CD8-positive, alpha-beta memory T cell (primary cell): ENCODE data around the gene FCAR. TPM values are rescaled to one million over a fixed set of nuclear protein-coding genes. Genes with fewer than 3 reads are reported as not detected.
"Not testable (repeated sequence)": the region's sequence is repeated elsewhere in the genome, so short reads cannot be mapped to it uniquely, and the experiment has no call there.

Source experiments
- CTCF ChIA-PET: fragments of 350-600 bp; sonication (Branson Sonifier 250); formaldehyde crosslinking; loops from one replicate; lab custom pipeline; 2021; ENCODE audit warnings: antibody characterized with exemption; lab: Charles Lee
- POLR2A ChIA-PET: fragments of 350-600 bp; sonication (Branson Sonifier 250); formaldehyde crosslinking; loops from one replicate; lab custom pipeline; 2021; ENCODE audit warnings: antibody characterized with exemption; lab: Charles Lee
- DNase-seq, 5 donors: peaks; one replicate each; pipeline versions ENCODE4 v3.0.0 to v3.0.0-alpha.2; 2020 to 2022; ENCODE audit warnings: mixed read lengths in 1 of 5
- H3K27ac ChIP-seq: one replicate; pipeline ENCODE4 v1.7.0; 2013; ENCODE audit warnings: low read depth, mild to moderate bottlenecking, low read length, moderate library complexity
- H3K27me3 ChIP-seq: 2 replicates; pipeline ENCODE4 v1.7.0; 2013; ENCODE audit warnings: low read length, mild to moderate bottlenecking; ENCODE audit not compliant: insufficient read depth, poor library complexity, severe bottlenecking
- H3K36me3 ChIP-seq: 2 replicates; pipeline ENCODE4 v1.7.0; 2013; ENCODE audit warnings: mild to moderate bottlenecking, low read length, moderate library complexity; ENCODE audit not compliant: insufficient read depth
- H3K4me1 ChIP-seq: 2 replicates; pipeline ENCODE4 v1.7.0; 2013; ENCODE audit warnings: mild to moderate bottlenecking, low read length, moderate library complexity; ENCODE audit not compliant: insufficient read depth
- H3K4me3 ChIP-seq: 2 replicates; pipeline ENCODE4 v1.7.0; 2013; ENCODE audit warnings: mild to moderate bottlenecking, low read length
- H3K9me3 ChIP-seq: 2 replicates; pipeline ENCODE4 v1.7.0; 2013; ENCODE audit warnings: mild to moderate bottlenecking, low read length
- H3K27ac Mint-ChIP-seq, 8 donors: one replicate each; pipeline ENCODE4 v1.8.0; 2020 to 2021; ENCODE audit warnings: mixed read lengths in 8 of 8, mild to moderate bottlenecking in 6 of 8, inconsistent platforms in 3 of 8, moderate library complexity in 3 of 8
- H3K27me3 Mint-ChIP-seq, 2 donors: one replicate each; pipeline ENCODE4 v1.8.0; 2020 to 2021; ENCODE audit warnings: mixed read lengths in 2 of 2, mild to moderate bottlenecking in 1 of 2, moderate library complexity in 1 of 2
- H3K36me3 Mint-ChIP-seq, 3 donors: one replicate each; pipeline ENCODE4 v1.8.0; 2020 to 2021; ENCODE audit warnings: mixed read lengths in 3 of 3, inconsistent platforms in 1 of 3, mild to moderate bottlenecking in 1 of 3
- H3K4me1 Mint-ChIP-seq, 3 donors: one replicate each; pipeline ENCODE4 v1.8.0; 2020 to 2021; ENCODE audit warnings: mixed read lengths in 3 of 3, inconsistent platforms in 1 of 3, mild to moderate bottlenecking in 1 of 3
- H3K4me3 Mint-ChIP-seq, 7 donors: one replicate each; pipeline ENCODE4 v1.8.0; 2020 to 2021; ENCODE audit warnings: mixed read lengths in 7 of 7, mild to moderate bottlenecking in 6 of 7, moderate library complexity in 4 of 7, inconsistent platforms in 2 of 7
- H3K9me3 Mint-ChIP-seq, 5 donors: one replicate each; pipeline ENCODE4 v1.8.0; 2020 to 2022; ENCODE audit warnings: mixed read lengths in 5 of 5, mild to moderate bottlenecking in 3 of 5, moderate library complexity in 2 of 5, inconsistent platforms in 1 of 5
- polyA plus RNA-seq: library from polyadenylated mRNA; unstranded; fragments of 300-500 nt; fragmentation: Illumina TruSeq; gene quantifications from one replicate; pipeline ENCODE4 v1.2.3, GENCODE V29; 2021
- total RNA-seq, 2 experiments: library from RNA; stranded (reverse); gene quantifications; one replicate each; pipeline ENCODE4 v1.2.3, GENCODE V29; 2021

The FCAR gene
- total and polyA plus RNA-seq, 3 experiments from 2014 or later = not detected

- ChIA-PET CTCF (no interaction called here), POLR2A (no interaction called here)
- Mint-ChIP-seq H3K4me1 (no peaks in the 10 kb centered on the region), H3K4me3 (no peak overlapping the region), H3K27me3 (peaks cover 4 to 5% of the 10 kb centered on the region in 2 donors), H3K36me3 (peaks cover 0 to 5% (median 1%) of the 10 kb centered on the region in 3 donors), H3K27ac (no peak overlapping the region), H3K9me3 (peaks cover 17 to 27% (median 24%) of the 10 kb centered on the region in 5 donors)
- no peaks in the 10 kb centered on the region for H3K36me3 ChIP-seq
- H3K27me3 ChIP-seq = no peaks in the 10 kb centered on the region
- no peak overlapping the region for H3K4me3 ChIP-seq
- H3K4me1 ChIP-seq = no peaks in the 10 kb centered on the region
- DNase-seq = no peak
- H3K9me3 ChIP-seq = no peaks in the 10 kb centered on the region
- H3K27ac ChIP-seq = no peak overlapping the region
These were observed 54.3 kb downstream of the FCAR start for GRCh38 chr19:54928299-54928698.

GRCh38 chr19:54937926-54938325, 63.9 kb downstream of the FCAR start:
- no peak overlapping the region for H3K4me3 ChIP-seq
- H3K9me3 Mint-ChIP-seq = peaks cover 0 to 5% (median 2%) of the 10 kb centered on the region in 5 donors
- H3K36me3 Mint-ChIP-seq = no peaks in the 10 kb centered on the region
- H3K27ac ChIP-seq = no peak overlapping the region
- CTCF ChIA-PET = no interaction called here
- no peaks in the 10 kb centered on the region for H3K36me3 ChIP-seq
- H3K4me1 ChIP-seq = no peaks in the 10 kb centered on the region
- POLR2A ChIA-PET = no interaction called here
- H3K27me3 Mint-ChIP-seq = peaks cover 6 to 19% of the 10 kb centered on the region in 2 donors
- no peak for DNase-seq
- no peaks in the 10 kb centered on the region for H3K27me3 ChIP-seq
- H3K27ac Mint-ChIP-seq = no peak overlapping the region
- peaks cover 0 to 9% (median 3%) of the 10 kb centered on the region in 3 donors for H3K4me1 Mint-ChIP-seq
- no peaks in the 10 kb centered on the region for H3K9me3 ChIP-seq
- no peak overlapping the region for H3K4me3 Mint-ChIP-seq

- Histone ChIP-seq H3K4me3 (no peak overlapping the region), H3K4me1 (no peaks in the 10 kb centered on the region), H3K9me3 (no peaks in the 10 kb centered on the region), H3K27ac (no peak overlapping the region), H3K36me3 (no peaks in the 10 kb centered on the region), H3K27me3 (no peaks in the 10 kb centered on the region)
- ChIA-PET POLR2A (no interaction called here), CTCF (no interaction called here)
- no peak for DNase-seq
- no peak overlapping the region for H3K4me3 Mint-ChIP-seq
- H3K9me3 Mint-ChIP-seq = peaks cover 0 to 2% (median 0%) of the 10 kb centered on the region in 5 donors
- peak overlapping the region in 1 of 8 donors; percentile 29 for H3K27ac Mint-ChIP-seq
- H3K27me3 Mint-ChIP-seq = peaks cover 2 to 19% of the 10 kb centered on the region in 2 donors
- no peaks in the 10 kb centered on the region for H3K36me3 Mint-ChIP-seq
- H3K4me1 Mint-ChIP-seq = peaks cover 0 to 9% (median 3%) of the 10 kb centered on the region in 3 donors
These were observed 64.9 kb downstream of the FCAR start for GRCh38 chr19:54938906-54939305.

DNA sequence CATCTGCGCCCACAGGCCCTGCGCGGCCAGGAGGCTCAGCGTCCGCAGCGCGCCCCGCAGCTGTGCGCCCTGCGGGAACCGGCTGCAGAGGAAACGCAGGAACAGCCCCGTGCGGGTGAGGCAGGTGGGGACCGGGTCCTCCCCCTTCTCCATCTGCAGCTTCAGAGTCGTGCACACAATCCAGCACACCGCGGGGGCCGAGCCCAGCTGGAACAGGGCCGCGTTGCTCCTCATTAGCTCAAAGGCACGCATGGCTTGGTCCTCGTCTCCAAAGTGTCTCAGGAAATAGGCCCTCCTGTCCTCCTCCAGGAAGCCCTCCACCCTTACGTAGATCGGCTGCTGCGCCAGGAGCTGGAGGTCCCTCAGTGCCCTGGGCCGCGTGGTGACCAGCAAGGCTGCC, 65.5 kb downstream of the FCAR start:
- H3K27me3 Mint-ChIP-seq = peaks cover 2 to 19% of the 10 kb centered on the region in 2 donors
- H3K4me3 Mint-ChIP-seq, H3K4me1 Mint-ChIP-seq, H3K27me3 ChIP-seq, H3K27ac ChIP-seq, CTCF ChIA-PET, H3K9me3 Mint-ChIP-seq, H3K27ac Mint-ChIP-seq, H3K4me3 ChIP-seq, H3K4me1 ChIP-seq, H3K36me3 ChIP-seq, DNase-seq, H3K9me3 ChIP-seq, POLR2A ChIA-PET, H3K36me3 Mint-ChIP-seq: not testable (repeated sequence)

Other genes with a start within 250 kb of the FCAR start
- 1 to 10 TPM; 1.0 to 1.3 TPM for gene LILRB1, start 243.8 kb upstream of the FCAR start, total RNA-seq
- gene LILRB1, start 243.8 kb upstream of the FCAR start, polyA plus RNA-seq = 3.9 TPM
- under 1 TPM; 0.44 to 0.69 TPM for gene LILRB4, start 211.2 kb upstream of the FCAR start, total RNA-seq
- gene LILRB4, start 211.2 kb upstream of the FCAR start, polyA plus RNA-seq = not detected
- gene KIR3DL3, start 149.8 kb upstream of the FCAR start, total RNA-seq = not detected
- gene KIR3DL3, start 149.8 kb upstream of the FCAR start, polyA plus RNA-seq = 0.63 TPM
- gene KIR2DL3, start 135.7 kb upstream of the FCAR start, total RNA-seq = under 1 TPM in 1 of 2 experiments, not detected in 1; 0.29 TPM
- gene KIR2DL3, start 135.7 kb upstream of the FCAR start, polyA plus RNA-seq = 5.2 TPM
- under 1 TPM in 1 of 2 experiments, not detected in 1; 0.13 TPM for gene KIR2DL1, start 104.4 kb upstream of the FCAR start, total RNA-seq
- 3.1 TPM for gene KIR2DL1, start 104.4 kb upstream of the FCAR start, polyA plus RNA-seq
- gene KIR2DL4, start 70.6 kb upstream of the FCAR start, total RNA-seq = not detected
- 0.79 TPM for gene KIR2DL4, start 70.6 kb upstream of the FCAR start, polyA plus RNA-seq
- gene KIR3DL1, start 57.8 kb upstream of the FCAR start, total RNA-seq = under 1 TPM; 0.11 to 0.28 TPM
- 11.9 TPM for gene KIR3DL1, start 57.8 kb upstream of the FCAR start, polyA plus RNA-seq
- gene KIR2DS4, start 41.6 kb upstream of the FCAR start, total RNA-seq = not detected
- gene KIR2DS4, start 41.6 kb upstream of the FCAR start, polyA plus RNA-seq = 14.5 TPM
- under 1 TPM; 0.27 to 0.28 TPM for gene KIR3DL2, start 23.8 kb upstream of the FCAR start, total RNA-seq
- gene KIR3DL2, start 23.8 kb upstream of the FCAR start, polyA plus RNA-seq = 16.8 TPM
- under 1 TPM in 1 of 2 experiments, not detected in 1; 0.31 TPM for gene NCR1, start 31.9 kb downstream of the FCAR start, total RNA-seq
- 2.8 TPM for gene NCR1, start 31.9 kb downstream of the FCAR start, polyA plus RNA-seq
- gene NLRP7, start 73.3 kb downstream of the FCAR start, total RNA-seq = not detected
- not detected for gene NLRP7, start 73.3 kb downstream of the FCAR start, polyA plus RNA-seq
- gene NLRP2, start 92.1 kb downstream of the FCAR start, total RNA-seq = 10 to 100 TPM; 10.2 to 12.7 TPM
- gene NLRP2, start 92.1 kb downstream of the FCAR start, polyA plus RNA-seq = 5.6 TPM
- gene GP6, start 164.0 kb downstream of the FCAR start, total RNA-seq = not detected
- gene GP6, start 164.0 kb downstream of the FCAR start, polyA plus RNA-seq = 0.21 TPM
- 10 to 100 TPM; 21.4 to 22.2 TPM for gene RDH13, start 188.9 kb downstream of the FCAR start, total RNA-seq
- 15.8 TPM for gene RDH13, start 188.9 kb downstream of the FCAR start, polyA plus RNA-seq
- gene EPS8L1, start 201.6 kb downstream of the FCAR start, total RNA-seq = under 1 TPM; 0.27 to 0.74 TPM
- 0.28 TPM for gene EPS8L1, start 201.6 kb downstream of the FCAR start, polyA plus RNA-seq
- 10 to 100 TPM; 95.4 to 98.3 TPM for gene PPP1R12C, start 243.4 kb downstream of the FCAR start, total RNA-seq
- gene PPP1R12C, start 243.4 kb downstream of the FCAR start, polyA plus RNA-seq = 7.7 TPM